Breast epithelium (tissue), 4 donors: ENCODE measurements around the gene NIN. TPM values are rescaled to one million over a fixed set of nuclear protein-coding genes. Genes with fewer than 3 reads are reported as not detected.

Source experiments
- DNase-seq, 2 donors: peaks; one replicate each; pipeline ENCODE4 v3.0.0-alpha.2; 2019; ENCODE audit warnings: low spot score in 2 of 2
- H3K27ac ChIP-seq, 2 donors: fragments of 200-600 bp; sonication (generic) in 1 of 2; one replicate each; pipeline ENCODE4 v1.5.1; 2016 to 2019; ENCODE audit warnings: mild to moderate bottlenecking in 1 of 2
- H3K27me3 ChIP-seq, 2 donors: fragments of 200-600 bp; sonication (generic) in 1 of 2; one replicate each; pipeline versions ENCODE4 v1.5.1 to v1.6.0; 2017 to 2019; ENCODE audit warnings: control low read depth in 1 of 2, mild to moderate bottlenecking in 1 of 2
- H3K36me3 ChIP-seq: fragments of 200-600 bp; one replicate; pipeline ENCODE4 v1.5.1; 2019
- H3K4me1 ChIP-seq, 2 donors: fragments of 200-600 bp; sonication (generic); one replicate each; pipeline ENCODE4 v1.5.1; 2016 to 2019; ENCODE audit warnings: control low read depth in 1 of 2
- H3K4me3 ChIP-seq, 3 donors: fragments of 200-600 bp; sonication (generic); 1 replicate in 2 of 3; 2 replicates in 1 of 3; pipeline ENCODE4 v1.5.1; 2016 to 2019; ENCODE audit warnings: mild to moderate bottlenecking in 3 of 3, moderate library complexity in 2 of 3
- H3K9me3 ChIP-seq, 2 donors: fragments of 200-600 bp; sonication (generic) in 1 of 2; one replicate each; pipeline ENCODE4 v1.5.1; 2016 to 2019; ENCODE audit warnings: control low read depth in 1 of 2
- POLR2A ChIP-seq: fragments of 450-650 bp; IDR thresholded peaks from one replicate; pipeline ENCODE4 v1.6.1; 2016; ENCODE audit warnings: antibody characterized with exemption, mild to moderate bottlenecking, moderate library complexity
- POLR2AphosphoS5 ChIP-seq, 3 donors: sonication (generic); formaldehyde crosslinking; IDR thresholded peaks; one replicate each; pipeline ENCODE4 v1.6.1; 2017; ENCODE audit warnings: antibody characterized with exemption in 3 of 3
- intact Hi-C: fragments of 100-400 bp; cut with DNase I; formaldehyde crosslinking; loops from one replicate; pipeline ENCODE4 v1.15.1; 2023; ENCODE audit warnings: low total_unique reads
- total RNA-seq, 3 donors: library from RNA; depleted of rRNA; stranded (reverse); fragments of >200 nt; gene quantifications; one replicate each; pipeline ENCODE4 v1.1.0, GENCODE V29; 2016
- TF ChIP-seq, protein P1 (sequence below), 3 donors: fragments of 450-650 bp; IDR thresholded peaks; one replicate each; pipeline ENCODE4 v1.5.1; 2016 to 2017; ENCODE audit warnings: antibody characterized with exemption in 3 of 3, mild to moderate bottlenecking in 3 of 3, moderate library complexity in 3 of 3

The NIN gene
- total RNA-seq, 3 donors from 2014 or later: 38.1 to 42.9 (median 40.4) TPM

- Histone ChIP-seq H3K27me3 (no peaks in the 10 kb centered on the region), H3K4me3 (no peak overlapping the region), H3K9me3 (no peaks in the 10 kb centered on the region), H3K4me1 (no peaks in the 10 kb centered on the region), H3K36me3 (no peaks in the 10 kb centered on the region), H3K27ac (no peak overlapping the region)
- intact Hi-C loops: no loop called here
- DNase-seq: no peak
- no peak for TF ChIP-seq POLR2AphosphoS5 (IDR thresholded peaks at IDR 0.05)
- no peak for TF ChIP-seq POLR2A
- TF ChIP-seq, protein P1, sequence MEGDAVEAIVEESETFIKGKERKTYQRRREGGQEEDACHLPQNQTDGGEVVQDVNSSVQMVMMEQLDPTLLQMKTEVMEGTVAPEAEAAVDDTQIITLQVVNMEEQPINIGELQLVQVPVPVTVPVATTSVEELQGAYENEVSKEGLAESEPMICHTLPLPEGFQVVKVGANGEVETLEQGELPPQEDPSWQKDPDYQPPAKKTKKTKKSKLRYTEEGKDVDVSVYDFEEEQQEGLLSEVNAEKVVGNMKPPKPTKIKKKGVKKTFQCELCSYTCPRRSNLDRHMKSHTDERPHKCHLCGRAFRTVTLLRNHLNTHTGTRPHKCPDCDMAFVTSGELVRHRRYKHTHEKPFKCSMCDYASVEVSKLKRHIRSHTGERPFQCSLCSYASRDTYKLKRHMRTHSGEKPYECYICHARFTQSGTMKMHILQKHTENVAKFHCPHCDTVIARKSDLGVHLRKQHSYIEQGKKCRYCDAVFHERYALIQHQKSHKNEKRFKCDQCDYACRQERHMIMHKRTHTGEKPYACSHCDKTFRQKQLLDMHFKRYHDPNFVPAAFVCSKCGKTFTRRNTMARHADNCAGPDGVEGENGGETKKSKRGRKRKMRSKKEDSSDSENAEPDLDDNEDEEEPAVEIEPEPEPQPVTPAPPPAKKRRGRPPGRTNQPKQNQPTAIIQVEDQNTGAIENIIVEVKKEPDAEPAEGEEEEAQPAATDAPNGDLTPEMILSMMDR (IDR thresholded peaks at IDR 0.05): no peak
Observed at GRCh38 chr14:50839048-50839447, 8.1 kb upstream of the NIN start.

GRCh38 chr14:50837850-50838470, 7.0 kb upstream of the NIN start:
- TF ChIP-seq POLR2A (no peak), POLR2AphosphoS5 (IDR thresholded peaks at IDR 0.05) (no peak)
- TF ChIP-seq, protein P1 (IDR thresholded peaks at IDR 0.05): no peak
- H3K4me3 ChIP-seq: no peak overlapping the region
- H3K27ac ChIP-seq: no peak overlapping the region
- no peaks in the 10 kb centered on the region for H3K4me1 ChIP-seq
- H3K27me3 ChIP-seq: no peaks in the 10 kb centered on the region
- H3K9me3 ChIP-seq: no peaks in the 10 kb centered on the region
- no peaks in the 10 kb centered on the region for H3K36me3 ChIP-seq
- no peak for DNase-seq
- intact Hi-C loops: no loop called here

DNA sequence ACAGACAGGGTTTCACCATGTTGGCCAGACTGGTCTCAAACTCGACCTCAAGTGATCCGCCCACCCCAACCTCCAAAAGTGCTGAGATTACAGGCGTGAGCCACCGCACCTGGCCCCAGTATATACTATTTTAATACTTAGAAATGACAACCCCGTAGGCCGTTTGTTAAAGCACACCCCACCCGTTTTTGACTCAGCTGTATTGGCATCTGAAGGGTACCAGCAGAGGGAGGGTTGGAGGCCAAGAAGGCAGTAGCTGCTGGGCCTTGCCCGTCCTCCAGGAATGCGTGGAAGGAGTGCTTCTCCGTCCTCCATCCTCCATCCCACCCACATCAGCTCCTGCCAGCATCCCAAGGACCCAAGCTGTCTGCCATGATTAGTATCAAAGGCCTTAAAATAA, 6.3 kb upstream of the NIN start:
- no peaks in the 10 kb centered on the region for H3K9me3 ChIP-seq
- no peaks in the 10 kb centered on the region for H3K27me3 ChIP-seq
- no peak overlapping the region for H3K4me3 ChIP-seq
- intact Hi-C loops: no loop called here
- no peak for DNase-seq
- H3K36me3 ChIP-seq: no peaks in the 10 kb centered on the region
- TF ChIP-seq, protein P1 (IDR thresholded peaks at IDR 0.05): no peak
- TF ChIP-seq POLR2A (no peak), POLR2AphosphoS5 (IDR thresholded peaks at IDR 0.05) (no peak)
- H3K27ac ChIP-seq: no peak overlapping the region
- H3K4me1 ChIP-seq: no peaks in the 10 kb centered on the region

DNA sequence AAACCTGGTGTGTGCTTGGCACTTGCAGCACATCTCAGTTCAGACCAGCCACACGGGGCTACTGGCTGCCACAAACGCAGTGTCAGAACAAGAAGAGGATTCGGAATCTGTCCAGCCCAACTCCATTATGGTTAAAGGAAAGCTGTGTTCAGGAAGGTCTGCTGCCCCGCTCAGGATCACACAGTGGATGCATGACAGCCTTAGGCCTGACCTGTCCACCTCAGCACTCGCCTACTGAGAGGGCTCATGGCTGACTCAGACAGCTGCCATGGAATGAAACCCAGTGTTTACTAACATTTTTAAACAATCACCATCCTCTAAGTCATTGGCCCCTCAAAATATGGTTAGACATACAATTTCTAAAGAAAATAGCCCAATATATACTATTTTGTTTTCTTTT, 5.6 kb upstream of the NIN start:
- TF ChIP-seq POLR2AphosphoS5 (IDR thresholded peaks at IDR 0.05) (no peak), POLR2A (no peak)
- TF ChIP-seq, protein P1 (IDR thresholded peaks at IDR 0.05): no peak

DNA sequence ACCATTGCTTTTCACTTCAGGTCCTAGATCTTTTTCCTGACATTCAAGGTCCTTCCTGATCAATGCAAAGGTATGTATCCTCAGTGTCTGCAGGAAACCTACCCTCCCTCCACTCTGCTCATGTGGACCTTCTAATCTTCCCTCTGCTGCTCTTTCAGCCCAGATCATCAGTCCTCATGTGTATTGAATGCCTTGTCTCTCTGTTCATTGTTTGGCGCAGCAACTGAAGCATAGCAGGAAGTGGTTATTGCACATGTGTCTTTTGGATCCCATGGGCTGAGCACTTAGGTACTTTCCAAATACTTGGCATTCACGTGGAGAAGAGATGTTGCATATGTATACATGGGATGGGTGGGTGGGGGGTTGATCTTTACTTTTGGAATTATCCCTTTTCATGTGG, 4.3 kb upstream of the NIN start:
- Histone ChIP-seq H3K27ac (no peak overlapping the region), H3K36me3 (no peaks in the 10 kb centered on the region), H3K4me1 (no peaks in the 10 kb centered on the region), H3K27me3 (no peaks in the 10 kb centered on the region), H3K9me3 (no peaks in the 10 kb centered on the region), H3K4me3 (no peak overlapping the region)
- TF ChIP-seq POLR2AphosphoS5 (IDR thresholded peaks at IDR 0.05) (no peak), POLR2A (no peak)
- TF ChIP-seq, protein P1 (IDR thresholded peaks at IDR 0.05): no peak
- DNase-seq: no peak
- intact Hi-C loops: no loop called here

More for the DNA sequence above, 5.6 kb upstream of the NIN start:
- no peaks in the 10 kb centered on the region for H3K4me1 ChIP-seq
- no peak for DNase-seq
- no peak overlapping the region for H3K27ac ChIP-seq
- H3K27me3 ChIP-seq: no peaks in the 10 kb centered on the region
- intact Hi-C loops: no loop called here
- H3K9me3 ChIP-seq: no peaks in the 10 kb centered on the region
- H3K4me3 ChIP-seq: no peak overlapping the region
- H3K36me3 ChIP-seq: no peaks in the 10 kb centered on the region
